Vagina (tissue), 2 donors: ENCODE results near the gene PANX3. TPM values are rescaled to one million over a fixed set of nuclear protein-coding genes. Genes with fewer than 3 reads are reported as not detected.
A peak's percentile ranks its signal among the peaks of the same experiment; 100 is the strongest.

ENCODE experiments used
- DNase-seq, 2 donors: peaks; one replicate each; pipeline ENCODE4 v3.0.0-alpha.2; 2017; ENCODE audit errors: extremely low spot score in 2 of 2
- H3K27ac ChIP-seq: fragments of 200-600 bp; sonication (generic); one replicate; pipeline ENCODE4 v1.5.1; 2019
- H3K27me3 ChIP-seq: fragments of 200-600 bp; sonication (generic); one replicate; pipeline ENCODE4 v1.5.1; 2019
- H3K36me3 ChIP-seq, 2 donors: fragments of 200-600 bp; sonication (generic); one replicate each; pipeline ENCODE4 v1.5.1; 2017 to 2019
- H3K4me1 ChIP-seq: fragments of 200-600 bp; sonication (generic); one replicate; pipeline ENCODE4 v1.5.1; 2019
- H3K4me3 ChIP-seq, 2 donors: fragments of 200-600 bp; sonication (generic); 1 replicate in 1 of 2; 2 replicates in 1 of 2; pipeline ENCODE4 v1.5.1; 2016 to 2019
- H3K9me3 ChIP-seq: fragments of 200-600 bp; sonication (generic); one replicate; pipeline ENCODE4 v1.5.1; 2019
- CTCF ChIP-seq, 3 experiments: fragments of 450-650 bp in 2 of 3; fragments of 200-600 bp in 1 of 3; sonication (generic) in 1 of 3; IDR thresholded peaks; one replicate each; pipeline ENCODE4 v1.5.1; 2017 to 2019; ENCODE audit warnings: antibody characterized with exemption in 3 of 3, mild to moderate bottlenecking in 2 of 3, moderate library complexity in 2 of 3
- POLR2A ChIP-seq, 2 donors: fragments of 450-650 bp; IDR thresholded peaks; one replicate each; pipeline ENCODE4 v1.6.1; 2017; ENCODE audit warnings: antibody characterized with exemption in 2 of 2, mild to moderate bottlenecking in 2 of 2, moderate library complexity in 2 of 2
- POLR2AphosphoS5 ChIP-seq, 2 donors: sonication (generic); formaldehyde crosslinking; IDR thresholded peaks; one replicate each; pipeline ENCODE4 v1.9.0; 2017; ENCODE audit warnings: antibody characterized with exemption in 2 of 2, mild to moderate bottlenecking in 2 of 2, low read depth in 1 of 2; ENCODE audit not compliant: insufficient read depth in 1 of 2
- intact Hi-C: fragments of 100-400 bp; cut with DNase I; formaldehyde crosslinking; loops from one replicate; pipeline ENCODE4 v1.15.1; 2023
- total RNA-seq: library from RNA; depleted of rRNA; stranded (reverse); fragments of >200 nt; gene quantifications from one replicate; pipeline ENCODE4 v1.2.3, GENCODE V29; 2016

Gene PANX3
- total RNA-seq, 1 donor from 2014 or later, result not detected

DNA sequence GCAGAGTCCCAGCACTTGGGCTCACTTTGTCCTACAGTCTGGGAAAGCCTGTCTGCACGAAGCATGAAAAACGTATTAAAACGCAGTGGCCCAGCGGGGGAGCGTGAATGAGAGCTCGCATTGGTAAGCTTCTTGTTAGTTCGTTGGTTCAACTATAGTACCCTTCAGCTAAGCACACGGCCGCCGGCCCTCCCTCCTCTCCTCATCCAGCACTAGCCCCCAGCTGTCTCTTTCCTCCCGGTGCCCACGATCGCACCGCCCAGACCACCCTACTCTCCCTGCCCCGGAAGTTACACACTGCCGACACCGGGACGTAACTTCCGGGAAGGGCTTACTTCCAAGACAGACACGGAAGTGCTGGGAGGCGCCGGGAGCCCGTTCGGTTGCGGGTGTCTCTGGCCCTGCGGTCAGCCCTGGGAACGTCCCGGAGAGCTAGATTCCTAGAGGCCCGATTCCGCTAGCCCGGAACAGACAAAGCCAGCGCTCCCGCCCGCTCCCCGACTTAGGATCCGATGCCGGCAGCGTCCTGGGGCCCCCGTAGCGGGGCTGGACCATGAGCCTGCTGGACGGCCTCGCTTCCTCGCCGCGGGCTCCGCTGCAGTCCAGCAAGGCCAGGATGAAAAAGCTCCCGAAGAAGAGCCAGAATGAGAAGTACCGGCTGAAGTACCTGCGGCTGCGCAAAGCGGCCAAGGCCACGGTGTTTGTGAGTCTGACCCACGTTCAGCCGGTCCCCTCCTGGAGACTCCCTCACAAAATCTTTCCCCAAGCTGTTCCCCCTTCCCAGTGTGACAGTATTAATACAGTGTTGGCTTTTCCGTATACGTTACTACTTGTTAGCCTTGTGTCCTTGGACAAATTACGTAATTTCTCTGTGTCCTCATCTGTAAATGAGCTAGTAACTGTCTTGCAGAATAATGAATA lies 11.6 kb downstream of the PANX3 start, which contains the start of gene TBRG1:
TSS of gene TBRG1 (plus strand) at position 334 of the 921 bp plus-strand sequence. CDS start at position 554, 220 bp downstream.
- Histone ChIP-seq H3K4me1 (peaks cover 30% of the 10 kb centered on the region), H3K9me3 (no peaks in the 10 kb centered on the region), H3K36me3 (peaks cover 0 to 27% of the 10 kb centered on the region in 2 donors), H3K4me3 (peak within 1 kb of the TSS; percentile 94 to 98), H3K27me3 (no peaks in the 10 kb centered on the region), H3K27ac (peak within 1 kb of the TSS; percentile 84)
- intact Hi-C loops, result no loop called here
- TF ChIP-seq POLR2A (IDR thresholded peaks at IDR 0.05) (peak in 1 of 2 donors; percentile 75), POLR2AphosphoS5 (IDR thresholded peaks at IDR 0.05; ENCODE audit: insufficient read depth in 1 of 2, low read depth in 1 of 2) (peak; percentile 85 to 95), CTCF (IDR thresholded peaks at IDR 0.05) (peak in 1 of 3 experiments; percentile 4)
- peak in 1 of 2 donors; percentile 90 for DNase-seq

DNA sequence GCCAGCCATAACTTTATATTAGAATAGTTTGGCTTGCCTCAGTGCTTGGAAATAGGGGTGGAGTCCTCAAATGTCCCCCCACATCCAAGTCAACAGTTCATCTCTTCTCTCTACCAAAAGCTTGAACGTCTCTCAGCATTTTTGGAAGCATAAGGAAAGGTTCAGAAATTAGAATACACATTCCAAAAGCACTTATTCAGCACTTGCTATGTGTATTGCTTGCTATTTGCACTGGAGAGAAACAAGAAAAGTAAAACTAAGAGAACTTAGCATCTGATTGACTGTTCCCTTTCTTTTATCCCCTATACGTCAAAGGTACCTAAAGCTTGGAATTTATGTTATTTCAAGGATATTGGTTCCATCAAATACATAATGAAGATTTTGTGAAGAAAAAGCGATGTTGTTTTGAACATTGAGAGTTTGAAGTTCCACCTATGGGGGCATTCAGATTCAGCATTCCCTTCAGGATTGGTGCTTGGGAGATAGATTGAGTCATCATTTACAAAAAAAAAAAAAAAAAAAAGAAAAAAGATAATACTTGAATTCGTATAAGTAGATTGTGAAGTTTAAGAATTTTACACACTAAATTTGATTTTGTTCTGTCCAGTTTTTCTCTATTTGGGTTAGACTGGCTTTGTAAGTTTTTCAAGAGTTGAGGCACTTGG lies 12.8 kb downstream of the PANX3 start:
- Histone ChIP-seq H3K36me3 (peaks cover 0 to 27% of the 10 kb centered on the region in 2 donors), H3K9me3 (no peaks in the 10 kb centered on the region), H3K27me3 (no peaks in the 10 kb centered on the region), H3K4me3 (peak overlapping the region; percentile 94 to 98), H3K27ac (peak overlapping the region; percentile 84), H3K4me1 (peaks cover 30% of the 10 kb centered on the region)
- DNase-seq, result no peak
- TF ChIP-seq POLR2A (IDR thresholded peaks at IDR 0.05) (no peak), POLR2AphosphoS5 (IDR thresholded peaks at IDR 0.05; ENCODE audit: insufficient read depth in 1 of 2, low read depth in 1 of 2) (no peak), CTCF (IDR thresholded peaks at IDR 0.05) (no peak)
- intact Hi-C loops, result no loop called here

DNA sequence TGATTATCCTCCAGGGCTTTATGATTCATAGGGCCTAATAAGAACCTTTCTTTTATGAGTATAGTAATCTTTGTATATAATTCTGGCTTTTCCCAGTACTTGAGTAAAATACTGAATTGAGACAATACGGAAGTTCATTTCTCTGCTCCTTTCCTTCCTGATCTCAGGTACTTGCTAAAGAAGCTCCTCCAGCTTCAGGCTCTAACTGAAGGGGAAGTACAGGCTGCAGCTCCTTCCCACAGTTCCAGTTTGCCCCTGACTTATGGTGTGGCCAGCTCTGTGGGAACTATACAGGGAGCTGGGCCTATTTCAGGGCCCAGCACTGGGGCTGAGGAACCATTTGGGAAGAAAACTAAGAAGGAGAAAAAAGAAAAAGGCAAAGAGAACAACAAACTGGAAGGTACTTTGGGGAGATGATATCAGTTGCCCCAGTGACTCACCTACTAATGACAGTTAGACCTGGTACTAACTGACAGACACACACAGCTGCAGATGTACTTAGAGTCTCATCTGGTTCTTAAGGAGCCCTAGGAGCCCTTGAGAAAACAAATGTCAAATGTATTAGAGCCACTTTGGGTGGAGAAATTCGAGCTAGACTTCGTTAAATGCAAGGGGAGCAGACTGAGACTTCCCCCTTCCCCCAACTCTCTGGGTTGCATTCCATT lies 14.4 kb downstream of the PANX3 start:
- Histone ChIP-seq H3K27me3 (no peaks in the 10 kb centered on the region), H3K27ac (no peak overlapping the region), H3K4me1 (peaks cover 30% of the 10 kb centered on the region), H3K36me3 (peaks cover 0 to 36% of the 10 kb centered on the region in 2 donors), H3K9me3 (no peaks in the 10 kb centered on the region), H3K4me3 (no peak overlapping the region)
- TF ChIP-seq POLR2AphosphoS5 (IDR thresholded peaks at IDR 0.05; ENCODE audit: insufficient read depth in 1 of 2, low read depth in 1 of 2) (no peak), CTCF (IDR thresholded peaks at IDR 0.05) (no peak), POLR2A (IDR thresholded peaks at IDR 0.05) (no peak)
- intact Hi-C loops, result no loop called here
- no peak for DNase-seq

GRCh38 chr11:124627546-124627945 lies 16.3 kb downstream of the PANX3 start:
- intact Hi-C loops, result no loop called here
- peaks cover 3 to 55% of the 10 kb centered on the region in 2 donors for H3K36me3 ChIP-seq
- no peaks in the 10 kb centered on the region for H3K9me3 ChIP-seq
- TF ChIP-seq CTCF (IDR thresholded peaks at IDR 0.05) (no peak), POLR2AphosphoS5 (IDR thresholded peaks at IDR 0.05; ENCODE audit: insufficient read depth in 1 of 2, low read depth in 1 of 2) (no peak), POLR2A (IDR thresholded peaks at IDR 0.05) (no peak)
- H3K27me3 ChIP-seq, result no peaks in the 10 kb centered on the region
- H3K4me3 ChIP-seq, result no peak overlapping the region
- H3K27ac ChIP-seq, result no peak overlapping the region
- H3K4me1 ChIP-seq, result peaks cover 21% of the 10 kb centered on the region
- no peak for DNase-seq
